ENCODE measurements around the gene HOMER3.

DNA sequence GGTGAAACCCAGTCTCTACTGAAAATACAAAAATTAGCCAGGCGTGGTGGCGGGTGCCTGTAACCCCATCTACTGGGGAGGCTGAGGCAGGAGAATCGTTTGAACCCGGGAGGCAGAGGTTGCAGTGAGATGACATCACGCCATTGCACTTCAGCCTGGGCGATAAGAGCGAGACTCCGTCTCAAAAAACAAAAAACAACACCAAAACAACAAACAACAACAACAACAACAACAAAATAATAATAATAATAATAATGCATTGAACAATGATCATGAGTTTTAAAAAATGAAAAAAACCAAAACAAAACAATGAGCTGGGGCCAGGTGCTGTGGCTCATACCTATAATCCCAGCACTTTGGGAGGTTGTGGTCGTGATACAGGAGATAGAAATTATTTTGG, 23.1 kb upstream of the HOMER3 start:
- TF ChIP-seq, protein P1, sequence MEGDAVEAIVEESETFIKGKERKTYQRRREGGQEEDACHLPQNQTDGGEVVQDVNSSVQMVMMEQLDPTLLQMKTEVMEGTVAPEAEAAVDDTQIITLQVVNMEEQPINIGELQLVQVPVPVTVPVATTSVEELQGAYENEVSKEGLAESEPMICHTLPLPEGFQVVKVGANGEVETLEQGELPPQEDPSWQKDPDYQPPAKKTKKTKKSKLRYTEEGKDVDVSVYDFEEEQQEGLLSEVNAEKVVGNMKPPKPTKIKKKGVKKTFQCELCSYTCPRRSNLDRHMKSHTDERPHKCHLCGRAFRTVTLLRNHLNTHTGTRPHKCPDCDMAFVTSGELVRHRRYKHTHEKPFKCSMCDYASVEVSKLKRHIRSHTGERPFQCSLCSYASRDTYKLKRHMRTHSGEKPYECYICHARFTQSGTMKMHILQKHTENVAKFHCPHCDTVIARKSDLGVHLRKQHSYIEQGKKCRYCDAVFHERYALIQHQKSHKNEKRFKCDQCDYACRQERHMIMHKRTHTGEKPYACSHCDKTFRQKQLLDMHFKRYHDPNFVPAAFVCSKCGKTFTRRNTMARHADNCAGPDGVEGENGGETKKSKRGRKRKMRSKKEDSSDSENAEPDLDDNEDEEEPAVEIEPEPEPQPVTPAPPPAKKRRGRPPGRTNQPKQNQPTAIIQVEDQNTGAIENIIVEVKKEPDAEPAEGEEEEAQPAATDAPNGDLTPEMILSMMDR (IDR thresholded peaks at IDR 0.05; ENCODE audit: low read length): no peak
- no peak for TF ChIP-seq EZH2 (IDR thresholded peaks at IDR 0.05; ENCODE audit: borderline replicate concordance, low read length)

Data from OCI-LY1 (cell line).